ENCODE results near the gene CHD6.

DNA sequence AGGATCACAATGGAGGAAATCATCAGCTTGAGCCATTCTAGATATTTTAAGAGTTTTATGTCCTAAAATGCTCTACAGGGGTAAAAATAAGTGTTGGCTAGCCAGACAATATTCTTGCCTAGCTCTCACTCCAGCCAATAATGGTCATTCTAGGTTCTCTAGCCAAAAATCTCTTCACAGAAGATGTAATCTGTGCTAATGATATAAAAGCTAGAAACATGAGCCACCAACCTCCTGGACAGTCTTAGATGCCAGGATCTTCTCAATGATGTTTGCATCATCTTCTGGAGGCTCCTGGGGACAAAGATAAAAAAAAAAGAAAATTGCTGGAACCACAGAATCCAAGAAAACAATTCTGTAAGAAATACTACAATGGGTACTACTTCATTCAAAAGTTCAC, 119.1 kb downstream of the CHD6 start:
- no peak for TF ChIP-seq POLR2A (IDR thresholded peaks at IDR 0.05; ENCODE audit: low read length)
- no peak for TF ChIP-seq GATA1 (IDR thresholded peaks at IDR 0.05; ENCODE audit: low read depth, low read length)

All from erythroblast (primary cell).